Measurements from ENCODE around the gene AKAIN1. TPM values are rescaled to one million over a fixed set of nuclear protein-coding genes. Genes with fewer than 3 reads are reported as not detected.

Gene AKAIN1
- total and polyA plus RNA-seq, 2 experiments from 2014 or later, result not detected

GRCh38 chr18:5152343-5153020 lies 44.6 kb downstream of the AKAIN1 start:
- H3K27ac ChIP-seq, result no peak overlapping the region
- no peaks in the 10 kb centered on the region for H3F3A ChIP-seq (ENCODE audit: insufficient read depth)
- TF ChIP-seq EZH2 (IDR thresholded peaks at IDR 0.05; ENCODE audit: insufficient read depth, poor library complexity, severe bottlenecking) (no peak), EZH2phosphoT487 (IDR thresholded peaks at IDR 0.05; ENCODE audit: insufficient read depth, low read depth) (no peak)
- no peak for DNase-seq
- no peaks in the 10 kb centered on the region for H3K4me1 ChIP-seq (ENCODE audit: insufficient read depth)
- no peaks in the 10 kb centered on the region for H3K79me2 ChIP-seq (ENCODE audit: insufficient read depth)
- H3K36me3 ChIP-seq (ENCODE audit: low read depth), result no peaks in the 10 kb centered on the region
- H4K20me1 ChIP-seq (ENCODE audit: insufficient read depth), result no peaks in the 10 kb centered on the region
- H3K9ac ChIP-seq, result no peak overlapping the region
- in situ Hi-C loops (cut with MboI), result no loop called here
- no peaks in the 10 kb centered on the region for H3K9me2 ChIP-seq (ENCODE audit: insufficient read depth)
- no peak overlapping the region for H3K4me2 ChIP-seq (ENCODE audit: unreplicated experiment)
- H3K27me3 ChIP-seq (replicated peaks; ENCODE audit: insufficient read depth), result no peaks in the 10 kb centered on the region
- H3K4me3 ChIP-seq, result no peak overlapping the region
- WGBS, 2 experiments (ENCODE audit: low coverage in 1 of 2, low lambda C conversion rate in 2 of 2, missing lambda C conversion rate in 2 of 2), result 25 to 28% methylated on average over 6 of the region's 6 CpGs
- no peaks in the 10 kb centered on the region for H3K9me3 ChIP-seq (ENCODE audit: low read depth)
- no peak overlapping the region for H2AFZ ChIP-seq

GRCh38 chr18:5150894-5151293 lies 46.2 kb downstream of the AKAIN1 start:
- Histone ChIP-seq H3K4me1 (ENCODE audit: insufficient read depth) (no peaks in the 10 kb centered on the region), H3K27me3 (replicated peaks; ENCODE audit: insufficient read depth) (no peaks in the 10 kb centered on the region), H2AFZ (no peak overlapping the region), H3K9me2 (ENCODE audit: insufficient read depth) (no peaks in the 10 kb centered on the region), H3K4me2 (ENCODE audit: unreplicated experiment) (no peak overlapping the region), H3K27ac (no peak overlapping the region), H3K9me3 (ENCODE audit: low read depth) (no peaks in the 10 kb centered on the region), H3K9ac (no peak overlapping the region), H3K36me3 (ENCODE audit: low read depth) (no peaks in the 10 kb centered on the region), H3F3A (ENCODE audit: insufficient read depth) (no peaks in the 10 kb centered on the region), H3K4me3 (no peak overlapping the region), H4K20me1 (ENCODE audit: insufficient read depth) (no peaks in the 10 kb centered on the region), H3K79me2 (ENCODE audit: insufficient read depth) (no peaks in the 10 kb centered on the region)
- WGBS, 2 experiments (ENCODE audit: low coverage in 1 of 2, low lambda C conversion rate in 2 of 2, missing lambda C conversion rate in 2 of 2), result 21 to 25% methylated on average over 1 of the region's 1 CpG
- no peak for TF ChIP-seq EZH2 (IDR thresholded peaks at IDR 0.05; ENCODE audit: insufficient read depth, poor library complexity, severe bottlenecking)
- TF ChIP-seq EZH2phosphoT487 (IDR thresholded peaks at IDR 0.05; ENCODE audit: insufficient read depth, low read depth), result no peak
- DNase-seq, result no peak
- in situ Hi-C loops (cut with MboI), result no loop called here

DNA sequence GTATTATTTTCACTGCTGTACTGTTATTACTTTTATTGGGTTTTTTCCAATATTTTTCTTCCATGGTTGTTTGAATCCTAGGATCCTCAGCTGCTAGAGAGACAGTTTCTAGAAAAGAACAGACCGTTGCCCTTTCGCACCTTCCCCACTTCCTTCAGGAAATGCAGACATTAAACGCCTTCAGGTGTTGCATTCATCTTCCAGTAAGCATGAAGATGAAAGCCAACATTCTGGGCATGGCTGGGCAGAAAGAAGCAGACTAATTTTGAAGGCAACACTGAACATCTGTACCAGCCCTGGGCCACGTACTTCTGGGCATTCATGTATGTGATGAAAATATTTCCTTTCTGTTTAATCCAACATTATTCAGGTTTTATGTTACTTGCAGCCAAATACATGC lies 51.0 kb downstream of the AKAIN1 start:
- no peak overlapping the region for H3K4me3 ChIP-seq
- no peaks in the 10 kb centered on the region for H3F3A ChIP-seq (ENCODE audit: insufficient read depth)
- H3K79me2 ChIP-seq (ENCODE audit: insufficient read depth), result no peaks in the 10 kb centered on the region
- TF ChIP-seq EZH2phosphoT487 (IDR thresholded peaks at IDR 0.05; ENCODE audit: insufficient read depth, low read depth) (no peak), EZH2 (IDR thresholded peaks at IDR 0.05; ENCODE audit: insufficient read depth, poor library complexity, severe bottlenecking) (no peak)
- in situ Hi-C loops (cut with MboI), result no loop called here
- H3K9me2 ChIP-seq (ENCODE audit: insufficient read depth), result no peaks in the 10 kb centered on the region
- H3K27me3 ChIP-seq (replicated peaks; ENCODE audit: insufficient read depth), result no peaks in the 10 kb centered on the region
- H3K4me2 ChIP-seq (ENCODE audit: unreplicated experiment), result no peak overlapping the region
- DNase-seq, result no peak
- no peaks in the 10 kb centered on the region for H3K4me1 ChIP-seq (ENCODE audit: insufficient read depth)
- no peaks in the 10 kb centered on the region for H3K9me3 ChIP-seq (ENCODE audit: low read depth)
- no peak overlapping the region for H2AFZ ChIP-seq
- H3K36me3 ChIP-seq (ENCODE audit: low read depth), result no peaks in the 10 kb centered on the region
- no peak overlapping the region for H3K27ac ChIP-seq
- WGBS, 2 experiments (ENCODE audit: low coverage in 1 of 2, low lambda C conversion rate in 2 of 2, missing lambda C conversion rate in 2 of 2), result 21 to 25% methylated on average over 4 of the region's 4 CpGs
- H4K20me1 ChIP-seq (ENCODE audit: insufficient read depth), result no peaks in the 10 kb centered on the region
- H3K9ac ChIP-seq, result no peak overlapping the region

DNA sequence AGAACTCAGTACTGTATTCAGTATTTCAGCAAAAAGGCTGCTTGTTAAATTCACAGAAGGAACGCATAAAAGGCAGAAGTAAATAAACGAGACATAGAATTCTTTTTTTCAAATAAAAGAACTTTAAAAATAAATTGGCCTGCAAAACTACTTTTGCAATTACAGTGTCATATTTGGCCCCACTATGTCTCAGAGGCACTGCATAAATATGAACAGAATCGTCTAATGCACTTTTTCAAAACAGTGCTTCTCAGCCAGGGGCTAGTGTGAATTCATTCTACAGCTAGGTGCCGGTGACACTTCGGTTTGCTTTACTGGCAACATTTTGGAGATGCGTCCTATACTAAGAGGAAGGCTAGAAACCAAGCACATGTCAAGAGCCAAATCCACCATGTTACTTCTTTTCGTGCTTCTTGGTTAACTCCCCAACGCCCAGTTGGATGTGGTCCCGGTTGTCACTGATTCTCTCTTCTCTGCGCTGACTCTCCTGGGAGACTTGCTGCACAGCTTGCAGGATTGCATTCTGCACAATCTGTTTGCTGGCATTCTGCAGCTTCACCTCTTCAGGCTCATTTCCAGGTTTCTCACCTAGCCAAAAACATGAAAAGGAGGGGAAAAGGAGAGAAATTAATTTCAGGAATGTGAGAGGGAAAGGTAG lies 51.8 kb downstream of the AKAIN1 start:
- no peaks in the 10 kb centered on the region for H3K36me3 ChIP-seq (ENCODE audit: low read depth)
- H3K9ac ChIP-seq, result no peak overlapping the region
- H3K27me3 ChIP-seq (replicated peaks; ENCODE audit: insufficient read depth), result no peaks in the 10 kb centered on the region
- no peaks in the 10 kb centered on the region for H3K79me2 ChIP-seq (ENCODE audit: insufficient read depth)
- H4K20me1 ChIP-seq (ENCODE audit: insufficient read depth), result no peaks in the 10 kb centered on the region
- TF ChIP-seq EZH2 (IDR thresholded peaks at IDR 0.05; ENCODE audit: insufficient read depth, poor library complexity, severe bottlenecking), result no peak
- TF ChIP-seq EZH2phosphoT487 (IDR thresholded peaks at IDR 0.05; ENCODE audit: insufficient read depth, low read depth), result no peak
- no peaks in the 10 kb centered on the region for H3K9me2 ChIP-seq (ENCODE audit: insufficient read depth)
- H3K4me3 ChIP-seq, result no peak overlapping the region
- H3K27ac ChIP-seq, result no peak overlapping the region
- in situ Hi-C loops (cut with MboI), result no loop called here
- no peaks in the 10 kb centered on the region for H3K9me3 ChIP-seq (ENCODE audit: low read depth)
- H3K4me2 ChIP-seq (ENCODE audit: unreplicated experiment), result no peak overlapping the region
- no peak for DNase-seq
- H3K4me1 ChIP-seq (ENCODE audit: insufficient read depth), result no peaks in the 10 kb centered on the region
- no peak overlapping the region for H2AFZ ChIP-seq
- H3F3A ChIP-seq (ENCODE audit: insufficient read depth), result no peaks in the 10 kb centered on the region
- WGBS, 2 experiments (ENCODE audit: low coverage in 1 of 2, low lambda C conversion rate in 2 of 2, missing lambda C conversion rate in 2 of 2), result 34 to 37% methylated on average over 10 of the region's 10 CpGs
